RWPE2 (cell line): Measurements from ENCODE around the gene UBE3C.

Source experiments
- ATAC-seq: fragments of 200-7000 bp; cut with Tn5 transposase; 3 replicates; pipeline ENCODE4 v1.9.1; 2021; ENCODE audit warnings: low read depth
- DNase-seq: peaks from one replicate; pipeline ENCODE4 v3.0.0-alpha.2; 2020; ENCODE audit warnings: low spot score
- H3K27ac ChIP-seq: fragments of 450-650 bp; 2 replicates; pipeline ENCODE4 v1.5.1; 2017; ENCODE audit warnings: mild to moderate bottlenecking; ENCODE audit not compliant: poor library complexity, severe bottlenecking
- H3K27me3 ChIP-seq: fragments of 250-450 bp; sonication (Bioruptor Pico); 2 replicates; pipeline ENCODE4 v1.5.1; 2021; ENCODE audit warnings: mild to moderate bottlenecking, moderate library complexity; ENCODE audit not compliant: insufficient read depth, poor library complexity, severe bottlenecking
- H3K36me3 ChIP-seq: fragments of 250-450 bp; sonication (Bioruptor Pico); 2 replicates; pipeline ENCODE4 v1.5.1; 2020; ENCODE audit warnings: low read depth, mild to moderate bottlenecking, moderate library complexity
- H3K4me1 ChIP-seq: fragments of 250-450 bp; sonication (Bioruptor Pico); 2 replicates; pipeline ENCODE4 v1.5.1; 2021; ENCODE audit warnings: mild to moderate bottlenecking, moderate library complexity; ENCODE audit not compliant: insufficient read depth, poor library complexity, severe bottlenecking
- H3K4me3 ChIP-seq: fragments of 250-450 bp; sonication (Bioruptor Pico); 2 replicates; pipeline ENCODE4 v1.5.1; 2021; ENCODE audit warnings: mild to moderate bottlenecking, moderate library complexity; ENCODE audit not compliant: severe bottlenecking
- H3K9me3 ChIP-seq: fragments of 250-450 bp; sonication (Bioruptor Pico); 2 replicates; pipeline ENCODE4 v1.5.1; 2021; ENCODE audit warnings: mild to moderate bottlenecking, moderate library complexity; ENCODE audit not compliant: severe bottlenecking
- TF ChIP-seq, protein P1 (sequence below): fragments of 450-650 bp; IDR thresholded peaks from one replicate; pipeline ENCODE4 v1.5.1; 2017; ENCODE audit warnings: mild to moderate bottlenecking, moderate library complexity; ENCODE audit not compliant: poor library complexity, severe bottlenecking

UBE3C gene

DNA sequence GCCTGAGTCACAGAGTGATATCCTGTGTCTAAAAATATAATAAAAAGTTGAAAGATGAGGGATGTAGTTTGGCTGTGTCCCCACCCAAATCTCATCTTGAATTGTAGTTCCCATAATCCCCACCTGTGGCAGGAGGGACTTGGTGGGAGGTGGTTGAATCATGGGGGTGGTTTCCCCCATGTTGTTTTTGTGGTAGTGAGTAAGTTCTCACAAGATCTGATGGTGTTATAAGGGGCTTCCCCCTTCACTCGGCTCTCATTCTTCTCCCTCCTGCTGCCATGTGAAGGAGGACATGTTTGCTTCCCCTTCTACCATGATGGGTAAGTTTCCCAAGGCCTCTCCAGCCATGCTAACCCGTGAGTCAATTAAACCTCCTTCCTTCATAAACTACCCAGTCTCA is 25.1 kb upstream of the UBE3C start:
- TF ChIP-seq, protein P1, sequence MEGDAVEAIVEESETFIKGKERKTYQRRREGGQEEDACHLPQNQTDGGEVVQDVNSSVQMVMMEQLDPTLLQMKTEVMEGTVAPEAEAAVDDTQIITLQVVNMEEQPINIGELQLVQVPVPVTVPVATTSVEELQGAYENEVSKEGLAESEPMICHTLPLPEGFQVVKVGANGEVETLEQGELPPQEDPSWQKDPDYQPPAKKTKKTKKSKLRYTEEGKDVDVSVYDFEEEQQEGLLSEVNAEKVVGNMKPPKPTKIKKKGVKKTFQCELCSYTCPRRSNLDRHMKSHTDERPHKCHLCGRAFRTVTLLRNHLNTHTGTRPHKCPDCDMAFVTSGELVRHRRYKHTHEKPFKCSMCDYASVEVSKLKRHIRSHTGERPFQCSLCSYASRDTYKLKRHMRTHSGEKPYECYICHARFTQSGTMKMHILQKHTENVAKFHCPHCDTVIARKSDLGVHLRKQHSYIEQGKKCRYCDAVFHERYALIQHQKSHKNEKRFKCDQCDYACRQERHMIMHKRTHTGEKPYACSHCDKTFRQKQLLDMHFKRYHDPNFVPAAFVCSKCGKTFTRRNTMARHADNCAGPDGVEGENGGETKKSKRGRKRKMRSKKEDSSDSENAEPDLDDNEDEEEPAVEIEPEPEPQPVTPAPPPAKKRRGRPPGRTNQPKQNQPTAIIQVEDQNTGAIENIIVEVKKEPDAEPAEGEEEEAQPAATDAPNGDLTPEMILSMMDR = no peak
- peaks cover 3% of the 10 kb centered on the region for H3K27me3 ChIP-seq
- no peak overlapping the region for H3K4me3 ChIP-seq
- H3K36me3 ChIP-seq = no peaks in the 10 kb centered on the region
- DNase-seq = no peak
- H3K4me1 ChIP-seq = no peaks in the 10 kb centered on the region
- no peak for ATAC-seq
- H3K9me3 ChIP-seq = no peaks in the 10 kb centered on the region
- H3K27ac ChIP-seq = no peak overlapping the region

DNA sequence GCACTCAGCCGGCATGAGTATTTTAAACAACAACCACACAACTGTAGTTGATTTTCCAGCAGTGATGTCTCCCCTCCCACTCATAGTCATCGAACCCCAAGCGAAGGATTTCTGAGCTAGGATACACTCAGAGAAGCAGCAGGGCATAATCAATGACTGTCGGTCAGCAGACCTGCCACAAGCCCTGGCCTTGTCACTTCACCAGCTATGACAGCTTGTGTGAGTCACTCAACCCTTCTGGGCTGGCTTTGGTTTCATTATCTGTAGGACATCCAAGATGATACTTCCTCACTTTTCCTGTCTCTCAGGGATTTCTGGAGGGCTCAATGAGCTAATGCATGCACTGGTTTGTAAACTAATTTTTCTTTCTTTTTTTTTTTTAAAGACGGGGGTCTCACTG is 22.0 kb upstream of the UBE3C start:
- no peaks in the 10 kb centered on the region for H3K36me3 ChIP-seq
- H3K27me3 ChIP-seq = no peaks in the 10 kb centered on the region
- no peak overlapping the region for H3K4me3 ChIP-seq
- no peaks in the 10 kb centered on the region for H3K9me3 ChIP-seq
- ATAC-seq (no peak), DNase-seq (no peak)
- TF ChIP-seq, protein P1 = no peak
- no peaks in the 10 kb centered on the region for H3K4me1 ChIP-seq
- no peak overlapping the region for H3K27ac ChIP-seq

DNA sequence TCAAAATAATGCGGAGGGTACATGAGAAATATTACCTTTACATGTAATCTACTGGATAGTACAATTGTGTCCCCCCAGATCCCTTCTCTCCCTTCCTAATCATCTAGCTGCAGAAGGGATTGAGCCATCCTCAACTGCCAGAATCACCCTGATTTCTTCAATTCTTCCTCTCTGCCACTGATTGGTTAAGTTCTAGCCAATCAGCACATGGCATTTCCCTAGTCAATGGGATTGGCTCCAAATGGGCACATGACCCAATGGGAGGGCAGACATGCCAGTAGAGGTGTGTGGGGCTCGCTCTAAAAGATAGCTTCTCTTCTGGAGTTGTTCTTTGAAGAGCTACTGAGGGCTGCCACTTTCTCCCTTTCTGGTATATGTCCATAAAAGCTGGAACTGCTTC is 20.9 kb upstream of the UBE3C start:
- no peaks in the 10 kb centered on the region for H3K4me1 ChIP-seq

DNA sequence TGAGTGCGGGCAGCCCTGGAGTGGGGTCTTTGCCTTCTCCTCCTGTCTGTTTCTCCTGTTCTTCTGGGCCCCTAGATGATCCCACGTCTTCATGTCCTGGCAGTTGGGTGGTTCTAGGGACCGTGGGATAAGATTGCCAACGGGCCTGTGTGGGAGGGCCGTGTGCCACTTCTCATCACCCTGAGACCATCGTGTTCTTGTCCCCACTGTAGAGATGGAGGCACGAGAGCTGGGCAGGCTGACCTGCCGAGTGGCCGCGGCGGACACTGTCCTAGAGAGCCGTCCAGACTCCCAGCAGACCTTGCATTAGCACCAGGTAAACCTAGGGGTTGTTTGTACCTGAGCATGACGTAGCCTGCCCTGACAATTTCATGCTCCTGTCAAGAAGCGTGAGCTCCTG is 18.5 kb upstream of the UBE3C start:
- H3K27me3 ChIP-seq = no peaks in the 10 kb centered on the region
- no peak for ATAC-seq
- H3K4me1 ChIP-seq = no peaks in the 10 kb centered on the region
- no peaks in the 10 kb centered on the region for H3K36me3 ChIP-seq
- no peak for DNase-seq
- H3K4me3 ChIP-seq = no peak overlapping the region
- no peaks in the 10 kb centered on the region for H3K9me3 ChIP-seq
- TF ChIP-seq, protein P1 = no peak
- H3K27ac ChIP-seq = no peak overlapping the region

More for the DNA sequence above, 20.9 kb upstream of the UBE3C start:
- DNase-seq (no peak), ATAC-seq (no peak)
- H3K27me3 ChIP-seq = no peaks in the 10 kb centered on the region
- H3K4me3 ChIP-seq = no peak overlapping the region
- H3K27ac ChIP-seq = no peak overlapping the region
- TF ChIP-seq, protein P1 = no peak
- H3K36me3 ChIP-seq = no peaks in the 10 kb centered on the region
- no peaks in the 10 kb centered on the region for H3K9me3 ChIP-seq

DNA sequence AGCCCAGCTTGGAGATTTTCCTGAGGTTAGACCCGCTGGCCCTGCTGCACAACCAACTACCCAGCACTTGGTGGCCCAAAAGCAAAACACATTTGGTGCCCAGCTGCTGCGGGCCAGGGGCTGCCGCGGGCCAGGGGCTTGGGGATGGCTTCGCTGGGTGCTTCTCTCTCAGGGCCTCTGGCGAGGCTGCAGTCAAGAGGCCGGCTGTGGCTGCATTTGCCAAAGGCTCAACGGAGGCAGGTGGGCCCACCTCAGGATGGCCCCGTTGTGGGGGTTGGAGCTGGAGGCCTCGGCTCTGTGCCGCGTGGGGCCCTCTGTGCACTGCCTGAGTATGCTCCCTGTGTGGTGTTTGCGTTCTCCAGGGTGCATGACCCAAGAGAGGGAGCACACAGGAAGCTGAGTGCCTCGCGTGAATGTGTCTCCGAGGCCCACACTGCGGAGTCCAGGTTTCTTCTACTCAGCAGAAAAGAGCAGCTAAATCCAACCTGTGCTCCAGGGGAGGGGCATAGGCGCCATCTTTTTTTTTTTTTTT is 17.5 kb upstream of the UBE3C start:
- Histone ChIP-seq H3K27me3 (no peaks in the 10 kb centered on the region), H3K4me3 (no peak overlapping the region), H3K27ac (no peak overlapping the region), H3K36me3 (no peaks in the 10 kb centered on the region), H3K4me1 (no peaks in the 10 kb centered on the region), H3K9me3 (no peaks in the 10 kb centered on the region)
- TF ChIP-seq, protein P1 = no peak
- ATAC-seq = no peak
- no peak for DNase-seq
